Memory B cell (primary cell): ENCODE measurements around the gene BACE1-AS.
"Not testable (repeated sequence)": the region's sequence is repeated elsewhere in the genome, so short reads cannot be mapped to it uniquely, and the experiment has no call there.

Experiments
- ATAC-seq: fragments of 150-1000 bp; cut with Tn5 transposase; 2 replicates; pipeline ENCODE4 v1.10.0; 2021; ENCODE audit warnings: low read depth, mild to moderate bottlenecking, moderate library complexity
- DNase-seq, 2 donors: peaks; one replicate each; pipeline ENCODE4 v3.0.0; 2022; ENCODE audit warnings: low spot score in 2 of 2
- H3K27ac Mint-ChIP-seq: one replicate; pipeline ENCODE4 v1.8.0; 2022; ENCODE audit warnings: mild to moderate bottlenecking, moderate library complexity, mixed read lengths
- H3K27me3 Mint-ChIP-seq: one replicate; pipeline ENCODE4 v1.8.0; 2022; ENCODE audit warnings: mixed read lengths
- H3K36me3 Mint-ChIP-seq: one replicate; pipeline ENCODE4 v1.8.0; 2022; ENCODE audit warnings: mild to moderate bottlenecking, mixed read lengths
- H3K4me1 Mint-ChIP-seq: one replicate; pipeline ENCODE4 v1.8.0; 2022; ENCODE audit warnings: mixed read lengths
- H3K4me3 Mint-ChIP-seq: one replicate; pipeline ENCODE4 v1.8.0; 2022; ENCODE audit warnings: mild to moderate bottlenecking, moderate library complexity, mixed read lengths
- H3K9me3 Mint-ChIP-seq: one replicate; pipeline ENCODE4 v1.8.0; 2022; ENCODE audit warnings: mixed read lengths

Gene BACE1-AS

DNA sequence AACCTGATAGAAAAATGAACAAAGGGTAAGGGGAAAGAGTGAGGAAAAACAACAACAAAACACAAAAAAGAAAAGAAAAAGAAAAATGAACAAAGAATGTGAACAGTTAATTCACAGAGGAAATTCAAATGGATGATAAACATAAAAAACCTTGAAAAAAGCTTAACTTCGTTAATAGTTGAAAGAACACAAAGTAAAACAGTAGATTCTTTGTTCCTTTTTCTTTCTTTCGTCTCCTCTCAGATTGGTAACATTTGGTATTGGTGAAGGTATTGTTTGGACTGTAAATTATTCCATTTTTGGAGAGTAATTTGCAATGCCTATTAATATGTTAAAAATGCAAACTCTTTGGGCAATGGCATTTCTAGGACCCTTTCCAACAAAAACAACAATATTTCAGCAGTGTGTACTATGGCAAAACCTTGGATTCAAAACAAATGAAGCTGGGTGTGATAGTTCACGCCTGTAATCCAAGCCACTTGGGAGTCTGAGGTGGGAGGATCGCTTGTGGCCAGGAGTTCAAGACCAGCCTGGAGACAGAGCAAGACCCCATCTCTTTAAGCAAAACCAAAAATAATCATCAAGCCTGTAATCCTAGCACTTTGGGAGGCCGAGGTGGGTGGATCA lies 28.2 kb downstream of the BACE1-AS start:
- DNase-seq (no peak), ATAC-seq (no peak)
- no peak overlapping the region for H3K4me3 Mint-ChIP-seq
- no peaks in the 10 kb centered on the region for H3K36me3 Mint-ChIP-seq
- no peak overlapping the region for H3K27ac Mint-ChIP-seq
- no peaks in the 10 kb centered on the region for H3K9me3 Mint-ChIP-seq
- peaks cover 8% of the 10 kb centered on the region for H3K27me3 Mint-ChIP-seq
- H3K4me1 Mint-ChIP-seq, result peaks cover 3% of the 10 kb centered on the region

- H3K27me3 Mint-ChIP-seq, H3K9me3 Mint-ChIP-seq, H3K36me3 Mint-ChIP-seq, H3K4me1 Mint-ChIP-seq, H3K27ac Mint-ChIP-seq, ATAC-seq, H3K4me3 Mint-ChIP-seq, DNase-seq: not testable (repeated sequence)
Observed at GRCh38 chr11:117327255-117327566, 36.1 kb downstream of the BACE1-AS start.

- ATAC-seq (peak; percentile 90), DNase-seq (peak; percentile 86 to 90)
- Mint-ChIP-seq H3K4me1 (peaks cover 7% of the 10 kb centered on the region), H3K27me3 (no peaks in the 10 kb centered on the region), H3K4me3 (peak within 1 kb of the TSS; percentile 42), H3K27ac (no peak within 1 kb of the TSS), H3K9me3 (no peaks in the 10 kb centered on the region), H3K36me3 (peaks cover 1% of the 10 kb centered on the region)
Observed at GRCh38 chr11:117327567-117328374, 36.6 kb downstream of the BACE1-AS start, which contains the start of gene CEP164. TSS of gene CEP164 (plus strand) at chr11:117327854. CDS start at chr11:117338587, 10,733 bp downstream.

DNA sequence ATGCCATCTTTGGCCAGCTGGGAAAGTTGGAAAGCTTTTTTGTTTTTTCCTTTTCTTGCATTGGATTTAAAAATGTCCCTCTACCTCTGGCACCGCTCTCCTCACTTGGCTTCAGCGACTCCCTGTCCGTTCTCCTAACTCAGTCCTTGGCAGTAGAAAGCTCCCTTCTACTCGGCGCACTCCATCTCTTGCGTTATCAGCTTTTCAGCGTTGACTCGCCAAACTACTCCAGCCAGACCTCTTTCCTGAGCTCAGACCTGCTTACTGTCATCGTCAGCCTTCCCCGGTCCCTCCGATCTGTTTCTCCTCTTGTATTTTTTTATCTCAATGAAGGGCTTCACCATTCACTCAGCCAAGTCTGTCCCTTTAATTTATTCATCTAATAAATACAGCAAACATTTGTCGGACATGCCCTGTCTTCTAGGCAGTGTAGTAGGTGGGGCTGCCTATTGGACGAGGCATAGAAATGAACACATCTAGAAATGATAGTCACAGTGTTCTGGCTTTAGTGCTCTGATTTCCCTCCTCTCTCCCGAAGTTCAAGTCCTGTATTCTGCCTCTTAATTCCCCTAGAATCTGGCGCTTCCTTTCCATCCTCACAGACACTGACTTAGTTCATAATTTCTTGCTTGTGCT lies 37.3 kb downstream of the BACE1-AS start:
- ATAC-seq (peak; percentile 2), DNase-seq (no peak)
- no peaks in the 10 kb centered on the region for H3K27me3 Mint-ChIP-seq
- no peak overlapping the region for H3K4me3 Mint-ChIP-seq
- H3K36me3 Mint-ChIP-seq, result peaks cover 1% of the 10 kb centered on the region
- no peak overlapping the region for H3K27ac Mint-ChIP-seq
- peaks cover 7% of the 10 kb centered on the region for H3K4me1 Mint-ChIP-seq
- H3K9me3 Mint-ChIP-seq, result no peaks in the 10 kb centered on the region

DNA sequence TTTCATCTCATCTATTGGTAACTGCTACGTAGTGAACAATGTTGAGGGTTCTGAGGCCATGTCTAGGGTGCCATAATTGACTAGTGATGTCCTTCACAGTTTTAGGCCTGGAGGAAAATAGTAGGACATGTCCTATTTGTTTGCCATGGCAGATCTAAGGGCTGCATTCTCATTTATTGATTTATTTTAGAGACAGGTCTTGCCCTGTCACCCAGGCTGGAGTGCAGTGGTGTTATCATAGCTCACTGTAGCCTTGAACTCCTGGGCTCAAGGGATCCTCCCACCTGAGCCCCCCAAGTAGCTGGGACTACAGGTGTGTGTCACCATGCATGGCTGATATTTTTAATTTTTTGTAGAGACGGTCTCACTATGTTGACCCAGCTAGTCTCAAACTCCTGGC lies 41.7 kb downstream of the BACE1-AS start:
- Mint-ChIP-seq H3K4me1 (peaks cover 15% of the 10 kb centered on the region), H3K27me3 (no peaks in the 10 kb centered on the region), H3K27ac (no peak overlapping the region), H3K36me3 (peaks cover 15% of the 10 kb centered on the region), H3K4me3 (no peak overlapping the region), H3K9me3 (no peaks in the 10 kb centered on the region)
- ATAC-seq (no peak), DNase-seq (no peak)

DNA sequence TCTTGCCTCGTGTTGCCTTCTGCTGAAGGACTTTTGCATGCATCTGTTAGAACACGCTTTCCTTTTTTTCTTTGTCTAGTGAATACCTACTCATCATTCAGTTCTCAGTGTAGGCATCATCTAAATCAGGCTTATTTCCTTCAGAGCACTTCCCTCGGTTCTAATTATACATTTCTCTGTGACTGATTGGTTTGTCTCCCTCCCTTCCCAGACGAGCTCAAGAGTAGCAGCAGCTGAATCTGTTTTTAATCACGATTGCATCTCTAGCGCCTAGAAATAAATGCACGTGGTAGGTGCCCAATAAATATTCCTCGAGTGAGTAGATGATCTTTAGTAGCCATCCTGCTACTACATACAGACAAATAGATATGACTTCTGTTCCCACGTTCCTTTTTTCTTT lies 42.8 kb downstream of the BACE1-AS start:
- Mint-ChIP-seq H3K9me3 (no peaks in the 10 kb centered on the region), H3K4me1 (peaks cover 15% of the 10 kb centered on the region), H3K4me3 (no peak overlapping the region), H3K27ac (no peak overlapping the region), H3K27me3 (no peaks in the 10 kb centered on the region), H3K36me3 (peaks cover 19% of the 10 kb centered on the region)
- ATAC-seq, result no peak
- no peak for DNase-seq

- Mint-ChIP-seq H3K27ac (no peak overlapping the region), H3K4me3 (no peak overlapping the region), H3K9me3 (no peaks in the 10 kb centered on the region), H3K4me1 (peaks cover 14% of the 10 kb centered on the region), H3K36me3 (peaks cover 21% of the 10 kb centered on the region), H3K27me3 (no peaks in the 10 kb centered on the region)
- ATAC-seq (no peak), DNase-seq (no peak)
Observed at GRCh38 chr11:117334896-117335295, 43.8 kb downstream of the BACE1-AS start.

DNA sequence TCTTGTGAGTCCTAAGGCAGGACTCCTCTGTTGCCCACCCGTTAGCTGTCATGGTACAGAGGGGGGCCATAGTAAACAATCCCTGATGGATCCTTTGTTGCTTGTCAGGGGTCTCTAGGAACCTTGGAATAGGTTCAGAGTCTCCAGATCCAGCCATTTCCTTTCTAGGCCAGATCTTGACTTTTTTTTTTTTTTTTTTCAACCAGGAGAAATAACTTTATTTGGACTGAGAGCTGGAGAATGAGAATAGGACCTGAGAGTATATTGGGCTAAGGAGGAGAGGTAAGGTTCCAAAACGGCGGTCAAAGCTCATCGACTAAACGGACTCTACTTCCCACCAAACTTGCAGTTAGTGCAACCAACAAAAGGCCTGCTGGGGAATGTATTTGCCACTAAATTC lies 44.3 kb downstream of the BACE1-AS start:
- no peak for ATAC-seq
- no peaks in the 10 kb centered on the region for H3K27me3 Mint-ChIP-seq
- H3K36me3 Mint-ChIP-seq, result peaks cover 23% of the 10 kb centered on the region
- no peak overlapping the region for H3K4me3 Mint-ChIP-seq
- peaks cover 10% of the 10 kb centered on the region for H3K4me1 Mint-ChIP-seq
- H3K9me3 Mint-ChIP-seq, result no peaks in the 10 kb centered on the region
- DNase-seq, result no peak
- H3K27ac Mint-ChIP-seq, result no peak overlapping the region

- Mint-ChIP-seq H3K27me3 (no peaks in the 10 kb centered on the region), H3K27ac (no peak overlapping the region), H3K36me3 (peaks cover 36% of the 10 kb centered on the region), H3K4me3 (no peak overlapping the region), H3K9me3 (no peaks in the 10 kb centered on the region), H3K4me1 (peaks cover 8% of the 10 kb centered on the region)
- DNase-seq, result no peak
- ATAC-seq, result no peak
Observed at GRCh38 chr11:117337076-117337475, 45.9 kb downstream of the BACE1-AS start.
